HG02973 (cell line): ENCODE data around the gene CNTNAP3.
"Not testable (repeated sequence)": the region's sequence is repeated elsewhere in the genome, so short reads cannot be mapped to it uniquely, and the experiment has no call there.

Experiments
- ATAC-seq: cut with Tn5 transposase; IDR thresholded peaks from one replicate; pipeline ENCODE4 v1.9.1; 2021; ENCODE audit warnings: moderate library complexity; ENCODE audit not compliant: unreplicated experiment

Gene CNTNAP3

DNA sequence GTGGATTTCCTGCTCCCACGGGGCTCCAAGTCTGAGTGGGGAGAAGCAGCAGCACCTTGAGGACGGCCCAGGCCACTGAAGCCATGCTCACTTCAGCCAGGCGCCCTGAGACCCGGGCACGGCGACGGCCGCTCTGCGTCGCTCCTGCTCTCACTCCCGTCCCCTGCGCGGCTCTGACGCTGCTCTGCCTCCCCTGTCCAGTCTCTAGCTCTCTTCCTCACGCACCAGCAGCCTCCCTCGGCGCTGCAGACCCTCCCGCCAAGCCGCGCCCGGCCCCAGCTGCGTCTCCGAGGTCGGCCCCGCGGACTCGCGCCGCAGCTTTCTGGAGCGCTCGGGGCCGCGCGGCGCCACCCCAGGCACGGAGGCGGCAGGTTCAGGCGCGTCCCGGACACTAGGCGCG lies at the start of gene CNTNAP3:
CNTNAP3 (minus strand) TSS at position 188 of the 400 bp plus-strand sequence; CDS start at position 85, 103 bp downstream.
- not testable (repeated sequence) for ATAC-seq

DNA sequence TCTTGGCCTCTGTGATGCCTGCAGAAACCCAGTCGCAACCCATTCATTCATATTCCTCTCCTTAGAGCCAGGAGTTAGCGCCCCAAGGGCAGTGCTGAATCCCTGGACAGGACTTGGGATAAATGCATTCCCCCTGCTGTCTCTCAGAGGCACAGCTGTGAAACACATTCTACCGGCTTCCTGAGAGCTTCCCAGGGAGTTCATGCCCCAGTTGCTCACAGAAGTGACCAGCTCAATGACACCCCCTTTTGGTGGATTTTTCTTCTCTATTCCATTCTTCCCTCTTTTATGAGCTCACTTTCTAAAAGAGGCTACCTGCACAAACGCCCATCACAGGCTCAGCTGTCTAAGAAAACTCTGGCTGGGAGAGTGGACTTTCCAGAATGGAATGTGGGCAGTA lies 8.0 kb downstream of the CNTNAP3 start:
- not testable (repeated sequence) for ATAC-seq

DNA sequence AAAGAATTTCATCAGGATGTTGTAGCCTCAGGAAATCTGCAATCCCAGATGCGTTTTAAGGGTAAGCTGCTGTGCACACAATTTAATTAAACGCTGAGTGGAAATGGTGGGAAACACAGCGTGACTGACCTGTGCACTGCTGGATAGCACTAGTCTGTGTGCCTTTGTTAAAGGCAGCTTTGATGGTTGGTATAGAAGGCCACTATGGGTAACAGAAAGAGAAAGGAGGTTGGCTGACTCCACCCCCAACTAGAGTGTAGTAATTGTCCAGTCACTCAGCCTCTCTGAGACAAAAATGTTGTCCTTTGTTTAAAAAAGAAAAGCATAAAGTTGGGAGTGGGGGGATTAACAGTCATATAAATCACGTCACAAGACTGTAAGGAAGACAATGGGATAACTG lies 45.5 kb downstream of the CNTNAP3 start:
- ATAC-seq = not testable (repeated sequence)

DNA sequence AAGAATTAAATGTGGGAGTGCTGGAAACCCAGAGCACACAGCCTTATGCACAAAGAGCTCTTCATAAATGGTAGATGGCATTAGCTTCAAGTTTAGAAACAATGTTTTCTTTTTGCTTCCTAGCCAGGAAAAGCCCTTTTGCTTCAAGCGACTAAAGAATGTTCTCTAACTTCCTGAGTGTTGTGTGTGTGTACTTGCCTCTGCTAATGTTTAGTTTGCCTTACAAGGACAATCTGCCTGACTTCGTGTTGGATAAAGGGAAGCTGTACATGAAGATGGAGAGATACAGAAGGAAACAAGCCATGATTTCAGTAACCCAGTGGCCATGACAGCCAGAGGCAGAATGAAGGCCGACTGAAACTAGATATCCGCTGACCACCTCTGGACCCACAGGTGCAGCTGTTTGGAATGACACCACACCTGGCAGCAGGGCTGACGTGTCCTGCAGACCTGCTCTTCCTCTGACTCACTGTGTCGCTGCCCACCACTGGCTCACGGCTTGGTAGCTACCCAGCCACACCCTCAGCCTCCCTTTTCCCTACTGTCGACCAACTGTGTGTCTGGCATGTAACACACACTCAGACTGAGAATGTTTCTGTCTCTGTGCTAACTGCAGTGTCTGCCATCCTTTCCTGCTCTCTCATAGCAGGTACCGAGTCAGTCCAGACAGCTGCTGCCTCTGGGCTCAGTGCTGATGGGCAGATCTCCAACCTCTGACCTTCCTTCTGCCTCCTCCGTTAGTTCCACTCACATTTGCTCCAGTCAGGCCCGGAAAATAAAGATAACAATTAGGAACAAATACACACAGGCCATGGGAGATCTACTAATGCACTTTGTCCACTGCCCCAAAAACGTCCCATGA lies 55.6 kb downstream of the CNTNAP3 start:
- ATAC-seq = not testable (repeated sequence)

DNA sequence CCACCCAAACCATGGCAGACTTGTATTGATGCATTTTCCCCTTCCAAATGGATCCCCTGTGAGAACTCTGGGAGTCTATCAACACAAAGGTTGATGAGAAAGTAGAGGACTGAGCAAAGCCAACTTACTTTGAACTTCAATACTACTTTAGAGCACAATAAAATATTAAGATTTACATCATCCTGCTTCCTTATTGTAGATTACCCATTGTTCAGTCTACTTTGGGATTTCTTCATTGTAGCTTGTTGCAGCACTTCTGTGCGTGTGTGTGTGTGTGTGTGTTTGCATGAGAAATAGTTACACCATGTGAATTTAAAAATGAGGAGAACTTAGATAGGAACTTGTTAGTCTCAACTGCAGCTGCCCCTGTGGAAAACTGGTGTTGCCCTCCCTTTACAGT lies 72.0 kb downstream of the CNTNAP3 start:
- ATAC-seq = not testable (repeated sequence)

DNA sequence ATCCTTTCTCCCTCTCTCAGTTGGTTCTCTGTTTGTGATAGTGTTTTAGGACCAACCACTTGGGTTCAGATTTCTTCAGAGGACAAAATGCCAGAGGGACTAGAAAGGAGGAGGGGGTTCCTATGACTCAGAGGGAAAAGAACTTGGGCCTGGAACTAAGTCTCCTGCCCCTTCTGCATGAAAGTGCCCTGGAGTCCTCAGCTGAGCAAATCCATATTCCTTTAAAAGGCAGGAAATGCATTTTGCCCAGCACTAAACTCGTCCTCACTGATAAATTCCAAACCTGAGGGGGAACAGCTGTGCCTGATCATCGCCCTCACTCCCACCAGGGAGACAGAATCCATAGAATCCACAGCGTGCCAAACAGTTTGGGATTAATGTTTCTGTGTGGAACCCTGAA lies 78.2 kb downstream of the CNTNAP3 start:
- not testable (repeated sequence) for ATAC-seq

DNA sequence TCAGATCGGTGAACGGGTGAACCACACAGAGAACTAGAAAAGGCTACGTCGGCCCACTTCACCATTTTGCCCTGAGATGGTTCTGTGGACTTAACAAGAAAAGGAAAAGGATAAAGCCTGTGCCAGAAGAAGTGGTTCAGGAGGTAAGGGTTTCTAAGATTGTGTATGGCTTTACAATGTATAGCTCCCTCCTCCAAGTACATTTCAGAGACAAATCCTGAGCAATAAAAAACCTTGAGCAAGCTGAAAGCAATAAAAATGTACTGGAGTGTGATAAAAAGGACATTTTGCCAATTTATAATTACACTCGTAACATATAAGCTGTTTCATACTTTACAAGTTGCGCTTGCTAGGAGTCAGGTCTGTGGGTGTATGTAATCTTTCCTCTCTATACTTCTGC lies 81.3 kb downstream of the CNTNAP3 start:
- ATAC-seq = not testable (repeated sequence)

DNA sequence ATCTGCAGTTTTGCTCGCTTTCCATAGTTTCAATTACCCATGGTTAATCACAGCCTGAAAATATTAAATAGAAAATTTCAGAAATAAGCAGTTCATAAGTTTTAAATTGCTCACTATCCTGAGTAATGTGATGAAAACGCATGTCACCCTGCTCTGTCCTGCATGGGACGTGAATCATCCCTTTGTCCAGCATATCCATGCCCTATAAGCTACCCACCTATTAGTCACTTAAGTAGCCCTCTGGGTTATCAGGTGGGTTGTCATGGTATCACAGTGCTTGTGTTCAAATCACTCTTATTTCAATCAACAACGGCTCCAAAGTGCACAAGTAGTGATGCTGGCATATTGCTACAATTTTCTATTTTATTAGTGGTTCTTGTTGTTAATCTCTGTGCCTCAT lies 82.1 kb downstream of the CNTNAP3 start:
- ATAC-seq = not testable (repeated sequence)

DNA sequence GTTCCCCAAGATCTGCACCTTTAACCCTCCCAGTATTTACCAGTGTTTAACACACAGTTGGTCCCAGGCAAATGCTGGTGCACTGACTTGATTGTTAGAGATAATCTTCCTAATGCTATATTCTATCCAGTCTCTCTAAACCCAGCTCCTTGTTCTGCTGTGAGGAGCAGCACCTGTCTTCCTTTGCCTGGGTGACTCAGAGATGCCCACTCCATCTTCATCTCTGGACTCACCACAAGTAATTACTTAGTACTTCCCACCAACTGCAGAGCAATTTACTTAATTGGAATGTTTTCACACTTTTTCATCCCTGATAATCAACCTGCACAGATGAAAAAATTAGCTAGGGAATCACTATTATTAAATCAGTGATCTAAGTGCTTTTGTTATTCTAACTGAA lies 87.6 kb downstream of the CNTNAP3 start:
- not testable (repeated sequence) for ATAC-seq

DNA sequence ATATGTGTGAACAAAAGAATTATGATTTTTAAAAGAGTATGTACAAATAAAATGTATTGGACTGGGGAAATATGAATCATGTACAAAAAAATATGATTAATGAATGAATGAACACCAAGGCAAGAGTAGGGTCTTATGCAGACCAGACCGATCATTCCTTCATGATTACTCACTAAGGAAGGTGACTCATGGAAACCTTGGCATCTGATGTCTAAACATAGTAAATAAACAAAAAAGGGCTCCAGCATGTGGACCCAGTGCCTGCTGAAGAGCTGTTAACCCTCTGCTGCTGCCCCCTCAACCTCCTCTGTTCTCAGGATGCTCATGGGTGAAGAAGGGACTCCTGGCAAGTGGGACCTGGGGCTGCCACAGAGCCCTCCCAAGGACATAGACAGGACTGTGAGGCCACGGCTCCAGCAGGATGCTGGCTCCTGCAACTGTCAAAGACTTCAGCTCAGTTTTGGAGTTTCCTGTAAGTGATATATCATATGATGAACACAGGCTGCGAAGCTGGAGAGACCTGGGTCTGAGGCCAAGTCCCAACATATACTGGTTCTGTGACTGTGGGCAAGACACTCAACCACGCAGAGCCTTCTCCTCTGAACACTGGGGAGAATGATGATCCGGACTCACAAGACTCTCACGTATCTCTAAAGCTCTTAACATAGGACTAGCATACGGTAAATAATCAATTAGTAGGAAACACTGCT lies 89.8 kb downstream of the CNTNAP3 start:
- not testable (repeated sequence) for ATAC-seq

DNA sequence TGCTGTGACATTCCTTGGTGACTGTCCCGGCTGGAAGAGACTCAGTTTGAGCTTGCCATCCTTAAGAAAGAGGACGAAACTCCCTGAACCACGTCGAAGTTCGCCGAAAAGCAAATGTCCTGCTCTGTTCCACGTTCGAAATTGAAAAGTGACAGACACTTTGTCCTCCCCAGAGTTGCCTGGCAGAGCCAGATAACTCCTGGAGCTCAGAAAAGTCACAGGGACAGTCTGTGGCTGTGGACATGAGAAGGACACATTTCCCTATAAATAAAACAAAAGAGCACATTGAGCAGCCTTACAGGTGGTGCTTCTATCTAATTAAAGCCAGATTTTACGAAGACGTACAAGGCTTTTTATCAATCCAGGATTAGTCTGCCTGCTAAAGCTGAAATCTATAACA lies 116.6 kb downstream of the CNTNAP3 start:
- ATAC-seq = not testable (repeated sequence)

DNA sequence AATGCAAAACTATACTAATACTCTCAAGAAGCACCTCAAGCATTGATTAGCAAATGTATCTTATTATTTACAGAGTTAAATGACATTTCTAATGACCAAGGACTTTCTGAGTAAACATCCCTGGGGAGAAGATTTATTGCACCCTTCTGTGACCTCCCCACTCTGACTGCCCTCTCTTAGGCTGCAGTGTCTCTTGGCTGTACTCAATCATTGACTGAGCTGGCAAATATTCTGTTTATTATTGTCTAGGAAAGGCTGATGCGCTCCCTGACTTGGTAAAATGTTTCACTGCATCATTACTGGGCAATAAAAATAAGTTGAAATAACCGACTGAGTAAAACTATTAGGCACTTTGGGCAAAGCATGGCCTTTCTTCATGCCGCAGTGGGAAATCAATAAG lies 130.3 kb downstream of the CNTNAP3 start:
- ATAC-seq = not testable (repeated sequence)

DNA sequence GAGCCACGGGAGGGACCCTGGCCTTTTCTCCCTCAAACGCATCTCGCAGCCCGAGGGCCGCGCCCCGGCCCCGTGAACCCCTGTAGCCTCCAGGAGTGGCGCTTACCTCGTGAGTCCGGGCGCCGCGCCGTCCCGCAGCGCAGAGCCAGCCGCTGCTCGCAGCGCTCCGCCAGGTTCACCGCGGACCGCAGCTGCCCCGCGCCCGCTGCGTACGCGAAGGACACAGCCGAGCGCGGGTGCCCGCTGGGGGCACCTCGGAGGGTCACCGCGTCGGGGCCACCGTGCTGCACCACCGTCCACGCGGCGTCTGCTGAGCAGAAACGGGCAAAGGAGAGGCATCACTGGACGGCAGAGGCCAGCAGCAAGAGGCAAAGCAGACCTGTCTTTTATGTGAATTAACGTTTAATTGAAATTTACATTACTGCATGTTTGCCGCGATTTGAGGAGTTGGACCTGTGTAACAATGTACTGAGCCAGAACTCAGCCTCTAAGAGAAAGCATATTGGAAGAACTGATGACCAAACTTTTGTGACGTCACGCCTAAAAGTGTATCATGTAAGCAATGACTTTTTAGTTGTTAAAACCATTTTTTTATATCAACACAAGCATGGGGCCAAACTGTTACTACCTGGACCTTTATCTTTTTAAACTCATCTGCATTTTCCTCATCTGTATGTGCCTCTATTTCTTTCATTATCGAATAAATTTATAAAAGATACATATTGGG lies 155.0 kb downstream of the CNTNAP3 start:
- ATAC-seq = not testable (repeated sequence)

DNA sequence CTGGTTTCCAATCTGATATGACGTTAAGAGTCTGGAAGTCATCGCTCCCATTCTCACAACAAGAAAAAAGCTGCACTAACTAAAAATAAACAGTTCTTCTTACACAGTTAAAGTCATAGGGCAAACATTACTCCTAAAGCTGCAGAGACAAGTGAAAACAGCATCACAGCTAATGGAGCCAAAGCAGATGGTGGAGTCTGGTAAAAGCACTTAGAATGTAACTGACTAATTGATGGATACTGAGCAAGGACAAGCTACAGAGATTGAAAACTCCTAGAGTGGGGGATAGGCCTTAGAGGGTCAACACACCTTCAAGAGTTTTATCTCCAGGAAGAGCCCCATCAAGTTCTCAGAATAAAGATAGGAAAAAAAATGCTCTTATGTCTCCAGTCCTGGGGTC lies 166.6 kb downstream of the CNTNAP3 start:
- ATAC-seq = not testable (repeated sequence)

DNA sequence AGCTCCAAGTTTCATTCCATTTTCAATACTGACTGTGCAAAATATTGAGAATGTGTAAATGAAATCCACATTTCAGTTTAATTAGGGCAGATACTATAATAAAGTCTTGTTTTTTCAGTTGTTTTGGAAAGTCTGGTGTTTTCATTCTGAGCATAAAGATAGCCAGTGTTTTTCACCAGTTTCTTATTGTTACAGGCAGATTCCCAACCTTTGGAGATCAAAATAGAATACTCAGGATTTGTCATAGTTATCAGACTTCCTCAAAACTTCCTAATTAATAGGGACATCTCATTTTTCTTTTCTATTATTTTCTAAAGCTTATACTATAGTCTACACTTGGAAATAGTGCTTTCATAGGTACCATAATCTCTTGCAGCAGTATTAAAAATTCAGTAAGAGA lies 176.2 kb downstream of the CNTNAP3 start:
- not testable (repeated sequence) for ATAC-seq

DNA sequence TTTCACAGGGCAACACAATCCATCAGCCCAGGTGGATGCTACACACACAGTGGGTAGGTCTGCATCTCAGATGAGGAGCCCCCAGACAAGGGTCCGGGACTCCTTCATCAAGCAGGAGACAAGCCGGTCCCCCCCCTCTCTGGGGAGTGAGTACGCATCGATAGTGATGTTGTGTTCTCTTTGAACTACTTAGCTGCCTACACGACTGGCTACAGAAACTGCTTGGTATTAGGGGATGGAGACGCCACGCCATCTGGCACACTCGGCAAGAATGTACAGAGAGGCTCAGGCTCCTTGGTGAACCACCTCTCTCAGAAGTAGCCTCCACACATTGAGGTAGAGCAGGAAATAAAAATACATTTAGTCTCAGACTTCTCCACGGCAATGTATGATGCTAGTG lies 179.8 kb downstream of the CNTNAP3 start:
- ATAC-seq = no peak

DNA sequence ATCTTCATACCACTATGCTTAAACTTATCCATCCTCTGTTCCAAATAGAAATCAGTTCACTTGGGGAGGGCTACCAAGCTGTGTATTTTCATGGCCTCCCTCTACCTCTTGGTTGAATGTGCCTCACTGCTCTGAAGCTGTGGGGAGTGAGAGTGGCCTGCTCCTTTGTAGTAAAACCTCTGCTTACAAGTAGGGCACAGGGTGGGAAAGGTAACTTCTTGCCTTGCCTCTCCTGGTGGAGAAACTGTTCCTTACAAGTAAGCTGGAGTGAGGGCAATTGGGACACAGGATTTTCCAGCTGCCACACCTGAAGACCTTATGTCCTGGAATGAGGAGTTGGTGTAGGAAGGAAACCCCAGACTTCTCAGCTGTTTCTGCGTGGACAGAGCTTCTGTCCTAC lies 190.8 kb downstream of the CNTNAP3 start:
- ATAC-seq = not testable (repeated sequence)

DNA sequence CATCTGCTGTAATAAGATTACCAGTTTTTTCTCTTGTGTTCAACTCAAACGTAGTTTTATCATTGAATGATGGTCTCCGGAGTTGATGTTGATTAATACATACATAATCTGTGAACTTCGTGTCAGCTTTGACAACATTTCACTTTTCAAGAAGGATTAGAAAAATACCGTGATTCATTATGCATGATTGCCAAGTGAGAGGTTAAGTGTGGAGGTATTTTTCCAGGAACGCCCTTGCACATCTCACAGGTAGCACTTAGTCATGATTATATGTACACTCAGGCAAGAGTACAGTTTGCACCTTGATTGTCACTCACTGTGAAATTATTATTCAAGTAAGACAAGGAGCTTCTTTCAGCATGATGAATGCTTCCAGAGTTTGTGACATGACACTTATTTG lies 202.7 kb downstream of the CNTNAP3 start:
- not testable (repeated sequence) for ATAC-seq

DNA sequence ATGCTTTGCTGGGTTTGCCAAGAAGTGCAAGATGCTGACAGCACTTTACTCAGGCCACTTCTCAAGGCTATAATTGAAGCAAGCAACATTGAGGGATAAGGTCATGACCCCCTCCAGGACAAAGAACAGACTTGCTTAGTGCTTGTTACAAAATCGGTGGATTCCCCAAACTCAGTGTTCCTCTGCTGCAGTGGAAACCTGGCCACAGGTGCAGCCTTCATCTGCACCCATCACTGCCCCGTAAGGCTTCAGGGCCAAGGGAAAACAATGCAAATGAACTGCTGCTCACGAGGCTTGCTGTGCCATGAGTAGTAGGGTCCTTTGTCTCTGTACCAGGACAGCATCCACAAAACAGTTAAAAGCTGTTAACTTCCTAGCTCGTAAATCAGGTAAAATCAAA lies 205.4 kb downstream of the CNTNAP3 start:
- ATAC-seq = not testable (repeated sequence)

DNA sequence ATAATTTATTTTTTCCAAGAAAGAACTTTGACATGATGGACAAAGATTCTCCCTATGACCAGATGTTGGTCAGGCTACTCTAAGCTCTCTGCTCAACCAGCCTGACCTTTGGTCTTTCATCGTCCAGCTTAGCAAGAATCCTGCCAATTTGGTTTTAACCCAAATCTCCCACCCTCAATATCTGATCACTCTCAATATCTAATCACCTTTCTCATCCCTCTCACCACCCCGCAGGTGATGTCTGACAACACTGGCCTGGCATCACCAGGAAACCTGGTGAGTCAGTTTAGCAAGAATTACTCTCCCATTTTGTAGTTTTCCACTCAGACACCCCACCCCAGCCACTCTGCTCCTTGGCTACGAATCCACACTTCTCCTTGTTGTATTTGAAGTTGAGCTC lies 207.9 kb downstream of the CNTNAP3 start:
- not testable (repeated sequence) for ATAC-seq

DNA sequence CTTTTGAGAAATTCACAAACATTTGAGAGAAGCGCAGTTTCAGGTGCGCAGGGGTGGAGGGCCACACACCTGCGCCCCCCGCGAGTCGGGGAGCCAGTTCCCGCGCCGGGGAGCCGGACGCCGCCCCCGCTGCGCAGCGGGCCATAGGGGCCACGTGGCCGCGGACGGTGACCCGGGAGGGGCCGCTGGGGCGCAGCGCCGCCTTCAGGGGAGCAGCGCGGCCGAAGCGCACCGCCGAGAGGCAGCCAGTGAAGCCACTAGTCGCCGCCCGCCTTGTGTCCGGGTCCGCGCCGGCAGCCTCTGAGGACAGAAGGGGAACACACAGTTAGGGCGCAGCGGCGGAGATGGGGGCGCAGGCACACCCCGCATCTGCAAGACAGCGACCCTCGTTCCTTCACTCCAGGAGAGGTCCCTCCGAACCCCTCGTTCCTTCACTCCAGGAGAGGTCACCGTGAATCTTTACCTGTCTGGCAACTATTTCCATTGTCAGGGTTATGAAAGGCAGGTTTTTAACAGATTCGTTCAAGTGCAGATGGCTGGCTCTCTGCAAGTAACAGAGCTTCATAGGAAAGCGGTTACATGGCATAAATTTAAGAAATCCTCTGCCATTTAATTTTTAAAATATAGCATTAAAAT lies 209.2 kb downstream of the CNTNAP3 start:
- ATAC-seq = not testable (repeated sequence)
